Hippocampal formation (tissue), 2 donors: ENCODE results near the gene JADE2.
"Not testable (repeated sequence)": the region's sequence is repeated elsewhere in the genome, so short reads cannot be mapped to it uniquely, and the experiment has no call there.

Source experiments
- DNase-seq, 2 donors: peaks; one replicate each; lab custom pipeline; 2025; lab: John Stamatoyannopoulos, UW

The JADE2 gene

DNA sequence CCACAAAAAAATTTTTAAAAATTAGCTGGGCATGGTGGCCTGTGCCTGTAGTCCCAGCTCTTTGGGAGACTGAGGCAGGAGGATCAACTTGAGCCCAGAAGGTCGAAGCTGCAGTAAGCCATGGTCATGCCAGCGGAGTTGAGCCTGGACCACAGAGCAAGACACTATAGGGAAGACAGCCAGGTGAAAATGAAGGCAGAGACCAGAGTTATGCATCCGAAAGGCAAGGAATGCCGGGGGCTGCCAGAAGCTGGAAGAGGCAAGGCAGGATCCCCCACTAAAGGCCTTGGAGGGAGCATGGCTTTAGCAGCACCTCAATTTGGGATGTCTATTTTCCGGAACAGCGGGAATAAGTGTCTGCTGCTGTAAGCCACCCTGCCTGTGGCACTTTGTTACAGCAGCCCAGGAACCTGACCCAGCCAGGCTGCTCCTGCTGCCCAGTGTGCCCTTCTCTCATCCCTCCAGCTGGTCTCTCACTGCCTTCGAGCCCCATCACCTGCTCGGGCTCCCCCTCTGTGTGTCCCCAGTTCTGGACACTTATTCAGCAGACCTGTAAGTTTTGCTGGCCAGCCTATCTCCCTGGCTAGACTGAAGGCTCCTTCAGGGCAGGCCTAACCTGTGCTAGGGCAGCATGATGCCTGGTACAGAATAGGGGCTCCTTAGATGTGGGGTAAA is 16.8 kb upstream of the JADE2 start:
- DNase-seq, result no peak

DNA sequence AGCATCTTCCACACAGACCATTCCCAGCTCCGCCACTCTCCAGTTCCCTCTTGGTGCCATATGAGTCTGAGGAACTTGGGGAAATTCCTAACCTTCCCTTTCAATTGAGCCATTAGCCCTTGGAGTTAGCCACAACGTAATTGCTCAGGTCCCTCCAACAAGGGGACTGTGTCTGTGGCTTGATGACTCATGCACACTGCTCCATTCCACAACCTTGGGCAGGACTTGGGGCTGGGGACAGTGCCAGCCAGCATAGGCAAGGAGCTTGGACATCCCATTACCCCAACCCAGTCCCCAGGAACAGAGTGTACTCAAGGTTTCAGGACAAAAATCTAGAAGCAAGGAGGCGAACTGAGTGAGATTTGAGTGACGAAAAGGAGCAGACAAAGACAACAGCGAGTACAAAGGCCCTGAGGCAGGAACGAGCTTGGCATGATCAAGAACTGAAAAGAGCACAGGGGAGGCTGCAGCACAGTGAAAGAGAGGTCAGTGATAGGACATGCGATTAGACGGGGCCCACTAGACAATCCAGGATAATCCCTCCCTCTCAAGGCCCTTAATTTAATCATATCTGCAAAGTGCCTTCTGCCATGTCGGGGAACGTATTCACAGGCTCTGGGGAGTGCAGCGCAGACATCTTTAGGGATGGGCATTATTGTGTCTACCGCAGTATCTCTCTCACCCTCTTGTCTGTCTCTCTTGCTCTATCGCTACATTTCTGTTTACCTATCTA is 16.0 kb upstream of the JADE2 start:
- DNase-seq, result no peak

DNA sequence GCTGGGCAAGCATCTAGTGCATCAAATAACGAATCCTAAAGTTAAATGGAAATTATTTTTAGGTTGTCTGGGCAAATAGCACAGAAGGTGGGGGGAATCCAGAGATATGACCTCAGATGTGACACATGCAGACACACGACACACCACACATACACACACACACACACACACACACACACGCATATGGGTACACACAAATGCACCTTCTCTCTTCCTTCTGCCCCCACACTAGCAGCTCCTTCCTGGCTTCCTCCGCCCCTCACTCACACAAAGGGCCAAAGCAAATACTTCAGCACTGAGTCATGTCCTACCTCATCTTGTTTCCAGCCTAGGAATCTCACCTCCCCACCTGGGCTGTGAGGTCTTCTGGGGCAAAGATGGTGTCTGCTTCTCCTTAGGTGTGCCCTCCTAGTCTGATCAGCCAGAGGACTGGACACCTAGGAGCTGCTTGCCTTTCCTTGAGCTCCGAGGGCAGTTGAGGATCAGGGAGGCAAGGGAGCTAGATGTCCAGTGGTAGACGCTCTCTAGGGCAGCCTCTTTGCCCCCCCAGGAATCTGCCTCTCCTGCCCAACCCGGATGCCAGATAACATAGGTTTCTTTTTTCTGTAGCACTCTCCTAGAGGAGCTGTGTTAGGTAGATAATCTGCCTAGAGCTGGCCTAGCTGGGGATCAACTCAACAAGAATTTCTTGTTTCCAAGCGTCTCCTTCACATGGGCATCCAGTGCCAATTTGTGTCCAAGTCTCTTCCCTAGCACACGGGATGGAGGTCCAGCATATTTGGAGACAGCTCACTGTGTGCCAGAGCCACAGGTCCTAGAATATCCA is 14.3 kb upstream of the JADE2 start:
- no peak for DNase-seq

DNA sequence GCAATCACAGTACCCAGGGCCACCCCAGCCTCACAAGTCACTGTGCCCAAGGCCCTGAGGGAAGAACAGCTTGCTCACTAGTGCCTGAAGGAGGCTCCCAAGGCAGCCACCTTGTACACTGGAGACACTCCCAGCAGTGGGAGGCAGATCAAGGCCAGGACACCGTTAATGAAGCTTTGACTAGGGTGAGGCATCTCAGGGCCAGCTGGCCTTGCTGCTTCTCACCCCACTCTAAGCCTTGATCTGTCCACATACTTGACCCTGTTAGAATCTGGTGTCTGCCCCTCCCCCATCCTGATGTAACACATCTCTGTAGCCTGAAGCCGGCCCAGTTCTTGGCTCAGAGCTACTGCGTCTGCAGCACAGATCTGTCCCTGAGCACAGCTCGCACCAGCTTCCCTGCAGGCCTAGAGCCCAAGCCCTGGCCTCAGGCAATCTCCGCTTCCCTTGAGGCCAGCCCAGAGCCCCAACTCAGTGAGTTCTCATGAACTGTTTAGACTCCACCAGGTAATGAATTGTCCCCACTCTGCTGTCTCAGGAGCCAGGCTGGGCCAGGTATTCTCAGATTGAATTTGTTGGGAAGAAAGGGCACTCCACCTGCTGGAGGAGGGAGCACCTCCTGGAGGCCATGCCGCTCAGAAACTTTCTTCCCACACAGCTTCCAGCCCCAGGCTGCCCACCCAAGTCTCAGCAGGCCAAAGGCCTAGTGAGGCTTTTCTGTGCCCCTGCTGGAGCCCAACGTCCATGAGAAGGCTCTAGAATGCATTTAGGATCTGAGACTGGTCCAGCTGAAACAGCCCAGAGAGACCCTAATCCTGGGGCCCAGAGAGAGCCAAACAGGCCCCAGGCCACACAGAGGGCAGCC is 13.4 kb upstream of the JADE2 start:
- DNase-seq, result no peak

DNA sequence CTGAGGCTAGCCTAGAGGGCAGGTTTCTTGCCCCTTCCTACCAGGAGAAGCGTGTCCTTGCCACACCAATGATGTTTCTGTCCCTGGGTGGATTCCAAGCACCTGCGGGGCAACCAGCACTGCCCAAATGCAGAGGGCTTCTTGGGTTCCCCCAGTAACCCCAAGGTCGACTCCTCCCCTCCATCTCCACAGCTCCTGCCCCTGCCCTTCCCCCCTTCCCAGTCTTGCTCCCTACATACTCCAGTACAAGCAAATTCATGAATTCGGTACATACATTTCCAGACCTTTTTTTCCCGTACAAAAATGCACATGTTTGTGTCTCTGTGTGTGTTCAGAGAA is 12.8 kb upstream of the JADE2 start:
- DNase-seq, result no peak

DNA sequence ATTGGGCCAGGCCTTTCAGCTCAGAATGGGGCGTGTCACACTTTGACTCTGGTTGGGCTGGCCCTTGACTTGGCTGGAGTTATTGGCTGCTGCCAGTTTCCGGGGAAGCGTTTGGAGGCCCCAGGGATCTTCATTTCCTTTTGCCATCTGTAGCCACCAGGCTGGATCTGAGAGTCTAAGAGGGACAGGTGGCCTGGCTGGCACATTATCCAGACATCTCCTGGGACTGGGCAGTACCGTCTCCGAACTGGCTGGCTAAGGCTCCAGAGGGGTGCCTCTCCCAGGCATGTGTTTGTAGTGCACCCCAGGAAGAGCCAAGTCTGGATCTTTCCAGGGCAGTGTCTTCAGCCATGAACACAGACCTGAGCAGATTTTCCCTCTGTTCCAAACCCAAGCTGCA is 9.7 kb upstream of the JADE2 start:
- no peak for DNase-seq

DNA sequence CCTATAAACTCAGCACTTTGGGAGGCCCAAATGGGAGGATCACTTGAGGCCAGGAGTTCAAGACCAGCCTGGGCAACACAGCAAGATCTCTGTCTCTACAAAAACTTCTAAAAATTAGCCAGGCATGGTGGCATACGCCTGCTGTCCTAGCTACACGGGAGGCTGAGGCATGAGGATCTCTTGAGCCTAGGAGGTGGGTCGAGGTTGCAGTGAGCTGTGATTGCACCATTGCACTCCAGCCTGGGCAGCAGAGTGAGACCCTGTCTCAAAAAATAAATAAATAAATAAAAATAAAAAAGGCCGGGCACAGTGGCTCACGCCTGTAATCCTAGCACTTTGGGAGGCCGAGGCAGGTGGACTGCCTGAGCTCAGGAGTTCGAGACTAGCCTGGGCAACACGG is 8.5 kb upstream of the JADE2 start:
- not testable (repeated sequence) for DNase-seq

DNA sequence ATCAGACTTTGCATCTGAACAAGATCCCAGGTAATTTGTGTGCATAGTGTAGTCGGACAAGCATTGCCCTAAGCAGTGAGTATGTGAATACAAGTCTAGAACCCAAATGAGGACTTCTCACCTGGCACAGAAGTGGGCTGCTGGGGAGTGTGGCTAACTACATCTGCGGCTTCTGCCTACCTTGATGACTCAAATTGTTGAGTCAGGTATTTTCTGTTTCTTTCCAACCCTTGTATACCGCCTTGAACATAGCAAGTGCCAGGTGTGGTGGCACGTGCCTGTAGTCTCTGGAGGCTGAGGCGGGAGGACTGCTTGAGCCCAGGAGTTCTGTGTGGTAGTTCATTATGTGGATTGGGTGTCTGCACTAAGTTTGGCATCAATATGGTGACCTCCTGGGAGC is 7.9 kb upstream of the JADE2 start:
- no peak for DNase-seq

DNA sequence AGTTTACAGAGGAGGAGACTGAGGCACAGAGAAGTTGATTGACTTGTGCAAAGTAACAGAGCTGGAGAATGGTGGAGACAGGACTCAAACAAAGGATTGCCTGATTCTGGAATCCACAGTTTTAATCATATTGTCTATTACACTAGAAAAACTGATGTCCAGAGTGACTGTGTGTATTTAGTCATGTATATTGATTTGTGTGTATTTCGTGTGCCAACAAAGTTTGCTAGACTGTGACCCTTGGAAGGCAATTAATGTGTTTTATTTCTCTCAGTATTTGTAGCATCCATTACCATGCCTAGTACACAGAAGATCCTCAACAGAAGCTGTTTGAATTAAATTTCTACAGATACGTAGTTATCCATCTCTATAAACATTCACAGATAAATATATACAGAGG is 5.5 kb upstream of the JADE2 start:
- no peak for DNase-seq

DNA sequence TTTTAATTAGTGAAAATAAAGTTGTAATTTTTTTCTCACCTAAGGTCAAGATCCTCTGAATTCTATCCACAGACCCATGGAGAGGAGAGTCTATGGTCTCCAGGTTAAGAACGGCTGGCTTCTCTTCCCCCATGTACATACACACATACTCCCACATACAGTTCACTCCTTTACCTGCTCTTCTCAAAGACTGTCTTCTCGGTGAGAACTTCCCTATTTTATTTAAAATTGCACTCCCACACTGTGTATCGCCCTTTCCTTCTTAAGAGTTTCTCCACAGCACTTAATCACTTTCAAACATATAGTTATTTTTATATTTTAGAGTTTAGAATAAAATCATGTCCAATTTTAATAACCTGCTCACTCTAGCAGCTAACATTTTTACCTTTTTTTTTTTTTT is 3.6 kb upstream of the JADE2 start:
- no peak for DNase-seq

DNA sequence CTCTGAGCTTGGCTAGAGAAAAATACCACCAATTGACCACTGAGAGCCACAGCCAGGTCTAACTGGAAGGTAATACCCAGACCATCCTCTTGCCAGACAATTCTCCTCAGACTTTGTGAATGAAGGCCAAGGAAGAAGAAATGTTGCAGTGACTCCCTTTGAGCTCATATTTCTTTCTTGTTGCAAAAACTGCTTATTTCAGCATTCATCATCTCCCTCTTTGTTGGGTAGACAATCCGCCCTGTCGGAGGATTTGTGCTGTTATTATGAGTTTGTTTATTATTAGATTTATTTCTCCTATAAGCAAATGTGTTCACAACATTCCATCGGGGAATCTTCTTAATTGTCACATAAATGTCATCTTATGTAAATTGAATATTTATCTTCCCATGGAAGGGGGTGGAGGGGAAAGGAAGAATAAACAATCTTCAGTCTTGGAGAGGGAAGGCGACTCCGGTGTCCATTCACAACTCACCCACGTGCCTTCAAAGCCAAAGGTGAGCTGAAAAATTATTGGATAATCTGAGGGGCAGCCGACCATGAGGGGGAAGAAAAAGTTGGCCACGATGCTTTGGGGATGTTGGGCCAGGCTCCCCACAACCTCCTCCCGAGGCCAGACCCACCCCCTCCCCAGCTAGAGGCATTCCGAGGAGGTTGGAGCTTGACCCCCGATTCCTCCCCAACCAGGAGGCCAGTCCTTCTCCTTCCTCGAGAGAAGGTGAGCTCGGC is 1.8 kb upstream of the JADE2 start:
- no peak for DNase-seq

DNA sequence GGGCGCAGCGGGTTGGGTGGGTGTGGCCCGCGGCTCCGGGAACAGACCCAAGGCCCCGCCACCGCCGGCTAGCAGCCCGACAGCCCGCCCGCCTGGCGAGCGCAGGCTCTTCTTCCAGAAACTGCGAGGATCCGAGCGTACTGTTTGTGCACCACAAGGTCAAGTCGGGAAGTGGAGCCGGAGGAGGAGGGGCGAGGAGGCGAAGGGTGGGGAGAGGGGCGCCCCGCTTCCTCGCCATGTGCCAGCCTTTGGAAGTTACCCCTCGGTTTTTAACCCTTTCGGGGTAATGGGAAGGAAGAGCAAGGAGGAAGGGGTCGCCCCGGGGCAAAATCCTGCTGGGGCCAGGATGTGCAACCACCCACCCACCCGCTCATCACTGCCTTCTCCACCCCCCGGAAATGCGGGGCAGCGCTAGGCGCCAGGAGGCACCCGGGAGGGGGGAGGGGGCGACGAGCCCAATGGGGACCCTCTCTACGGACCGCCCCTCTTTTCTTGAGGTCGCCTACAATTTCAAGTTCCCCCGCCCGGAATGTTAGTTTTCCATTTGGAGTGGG is 1.1 kb upstream of the JADE2 start:
- peak; percentile 45 to 69 for DNase-seq

DNA sequence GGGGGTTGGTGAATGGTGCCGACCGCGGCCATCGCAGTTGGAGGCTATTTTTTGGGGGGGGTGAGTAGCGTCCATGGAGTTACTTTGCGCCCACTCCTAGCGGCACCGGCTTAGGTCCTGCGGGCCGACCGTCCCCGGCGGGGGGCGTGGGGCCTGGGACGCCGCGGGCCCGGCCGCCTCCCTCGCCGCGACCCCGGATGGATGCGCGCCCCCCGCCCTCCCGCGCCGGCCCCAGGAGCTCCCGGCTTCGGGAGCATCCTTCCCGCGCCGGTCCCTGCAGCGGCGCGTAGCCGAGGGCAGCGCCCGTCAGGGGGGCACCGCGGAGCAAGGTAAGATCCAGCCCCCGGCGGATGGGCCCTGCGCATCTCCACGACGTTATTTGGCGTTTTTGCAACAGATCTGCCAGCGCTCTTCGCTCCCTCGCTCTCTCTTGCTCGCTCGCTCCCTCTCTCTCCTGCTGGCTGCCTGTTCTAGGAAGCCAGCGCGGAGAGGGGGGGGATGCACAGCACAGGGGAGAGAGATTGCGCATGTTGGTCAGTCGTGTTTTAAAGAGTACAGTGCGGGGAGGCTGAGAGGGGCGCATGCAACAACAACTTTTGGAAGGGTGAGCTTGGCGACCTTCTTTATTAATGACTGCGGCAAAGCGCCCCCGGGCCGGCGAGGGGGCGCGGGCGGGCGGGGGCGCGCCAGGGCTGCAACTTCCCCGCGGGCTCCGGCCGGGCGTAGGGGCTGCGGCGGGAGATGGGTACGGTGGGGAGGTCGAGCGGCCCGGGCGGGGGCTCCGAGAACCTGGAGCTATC is 413 bp downstream of the JADE2 start:
- DNase-seq, result peak; percentile 69 to 78

DNA sequence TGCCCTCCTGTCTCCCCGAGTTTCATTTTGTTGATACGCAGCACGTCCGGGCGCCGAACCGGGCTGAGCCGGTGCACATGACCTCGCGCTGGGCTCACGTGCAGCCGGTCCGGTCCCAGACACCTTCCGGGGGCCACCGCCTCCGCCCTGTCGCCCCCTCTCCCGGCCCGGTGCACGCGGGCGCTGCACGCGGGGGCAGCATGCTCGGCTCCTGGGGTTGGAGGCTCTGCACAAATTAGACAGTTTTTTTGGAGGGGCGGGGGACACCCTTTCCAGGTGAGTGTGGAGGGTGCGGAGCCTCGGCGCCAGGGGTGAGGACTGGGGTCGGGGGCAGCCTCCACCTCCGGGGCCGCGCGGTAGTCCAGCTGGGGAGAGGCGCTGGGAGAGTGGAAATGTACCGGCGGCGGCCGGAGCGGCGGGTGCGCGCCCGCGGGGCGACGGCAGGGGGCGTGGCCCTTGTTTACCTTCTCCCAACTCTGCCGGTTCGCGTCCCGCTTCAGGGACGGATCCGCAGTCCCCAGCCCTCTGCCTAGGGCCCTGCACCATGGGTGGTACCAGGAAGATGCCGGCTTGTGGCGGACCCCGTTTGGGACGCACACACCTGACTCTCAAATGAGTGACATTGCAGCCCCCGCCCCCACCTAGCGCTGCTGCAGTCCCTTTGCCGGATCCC is 1.1 kb downstream of the JADE2 start:
- peak; percentile 54 to 85 for DNase-seq

DNA sequence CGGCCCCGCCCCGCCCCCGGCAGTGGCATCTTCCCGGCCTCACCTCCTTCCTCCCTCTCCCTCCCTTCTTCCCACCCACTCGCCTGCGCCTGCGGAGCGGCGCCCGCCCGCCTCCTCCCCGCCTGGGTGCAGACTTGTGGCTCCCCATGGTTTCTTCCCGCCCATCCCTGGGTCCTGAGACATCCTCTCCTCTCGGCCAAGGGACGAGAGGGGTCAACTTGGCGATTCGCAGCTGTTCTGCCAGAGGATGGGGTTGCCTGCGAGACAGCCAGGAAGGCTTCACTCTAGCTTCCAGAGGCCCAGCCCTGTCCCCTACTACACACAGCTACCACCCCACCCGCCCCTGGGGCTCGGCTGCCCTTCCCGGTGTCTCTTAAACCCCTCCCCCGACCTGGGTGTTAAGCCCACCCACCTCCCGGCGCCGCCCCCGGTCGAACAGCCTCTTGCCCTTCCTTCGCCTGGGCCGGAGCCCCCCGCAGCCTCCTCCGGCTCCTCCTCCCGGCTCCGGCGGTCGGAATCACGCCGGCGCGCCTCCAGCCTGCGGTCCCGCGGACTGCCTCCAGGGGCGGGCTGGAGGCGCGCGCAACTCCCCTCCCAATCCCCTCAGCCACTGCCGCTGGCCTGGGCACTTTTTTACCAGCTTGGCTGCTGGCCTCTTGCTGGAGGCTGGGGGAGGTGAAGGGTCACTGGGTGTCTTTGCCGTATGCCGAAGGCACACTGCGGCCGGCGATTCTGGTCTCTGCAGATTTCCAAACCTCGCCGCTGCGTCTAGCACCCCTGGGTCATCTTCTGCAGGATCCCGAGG is 1.9 kb downstream of the JADE2 start:
- peak; percentile 48 to 85 for DNase-seq

DNA sequence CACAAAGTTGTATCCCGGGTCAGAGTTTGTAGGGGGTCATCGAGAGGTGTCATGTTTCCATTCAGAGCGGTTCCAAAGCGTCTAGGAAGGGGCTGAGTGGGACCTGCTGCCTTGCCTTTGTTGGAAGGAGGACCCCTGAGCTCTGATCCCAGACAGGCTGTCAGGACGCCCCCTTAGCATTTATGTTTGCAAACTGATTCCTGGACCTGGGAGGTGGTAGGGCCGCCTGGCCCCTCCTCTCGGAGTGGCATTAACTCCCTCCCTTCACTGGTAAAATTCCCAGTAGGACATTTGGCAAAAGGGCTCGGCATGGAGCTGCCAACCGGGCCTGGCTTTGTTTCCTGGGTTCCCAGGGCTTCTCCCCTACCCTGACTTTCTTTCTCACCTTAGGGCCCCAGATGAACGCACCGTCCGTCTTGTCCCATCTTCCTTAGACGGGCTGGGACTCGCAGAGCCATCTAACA is 2.5 kb downstream of the JADE2 start:
- no peak for DNase-seq

DNA sequence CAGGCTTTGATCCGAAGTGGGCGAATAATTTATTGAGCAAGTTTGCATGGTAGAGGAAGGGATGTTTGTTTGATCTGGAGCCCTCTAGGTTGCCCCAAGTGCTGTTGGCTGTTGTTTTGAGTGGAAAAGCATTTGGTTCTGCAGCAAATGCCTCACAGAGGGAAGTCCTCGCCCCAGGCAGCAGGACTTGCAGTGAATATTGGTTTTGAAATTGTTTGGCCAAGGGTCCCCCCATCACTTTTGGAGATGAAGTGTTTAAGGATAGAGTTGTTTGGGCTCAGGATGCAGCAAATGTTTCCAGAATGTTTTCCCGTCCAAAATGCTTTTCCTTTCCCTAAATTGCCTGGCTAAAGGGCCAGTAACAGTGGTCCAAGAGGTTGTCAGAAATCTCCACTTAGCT is 3.1 kb downstream of the JADE2 start:
- no peak for DNase-seq

DNA sequence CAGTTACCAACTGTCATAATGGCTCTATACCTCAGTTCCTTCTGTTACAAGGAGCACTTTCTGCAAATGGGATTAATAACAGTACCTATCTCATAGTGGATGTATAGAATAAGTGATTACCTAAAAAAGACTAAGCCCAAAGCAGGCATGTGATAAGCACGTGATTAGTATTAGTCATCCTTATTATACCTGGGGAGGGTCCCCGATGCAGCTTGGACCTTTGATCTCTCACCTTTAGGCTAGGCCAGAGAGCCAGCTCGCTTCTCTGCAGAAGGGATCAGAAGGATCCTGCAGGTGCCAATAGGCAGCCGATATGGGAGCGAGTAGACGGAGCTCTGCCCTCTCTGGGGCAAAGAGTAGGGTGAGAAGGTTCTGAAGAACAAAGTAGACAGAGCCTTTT is 4.0 kb downstream of the JADE2 start:
- no peak for DNase-seq
